Left cardiac atrium (tissue), 4 donors: ENCODE measurements around the gene UGGT2. TPM values are rescaled to one million over a fixed set of nuclear protein-coding genes. Genes with fewer than 3 reads are reported as not detected.
"Not testable (repeated sequence)": the region's sequence is repeated elsewhere in the genome, so short reads cannot be mapped to it uniquely, and the experiment has no call there.

Experiments
- ATAC-seq, 2 donors: fragments of 200-7000 bp; cut with Tn5 transposase; one replicate each; pipeline ENCODE4 v1.9.1; 2020; ENCODE audit warnings: mild to moderate bottlenecking in 2 of 2, moderate library complexity in 2 of 2
- DNase-seq: peaks from one replicate; pipeline ENCODE4 v3.0.0-alpha.2; 2020
- intact Hi-C, 2 donors: fragments of 100-400 bp; cut with DNase I; formaldehyde crosslinking; loops; one replicate each; pipeline versions ENCODE4 v1.14.1 to v1.15.1; 2022 to 2023
- total RNA-seq, 2 donors: library from RNA; stranded (reverse); fragmentation: NEBNext Ultra II Directional; extraction: Animal tissue kit (Norgen Biotek cat#: 25700); gene quantifications; one replicate each; pipeline ENCODE4 v1.2.1, GENCODE V29; 2021
- donor health status: DM: no; HTN: yes; CAD: no.
- donor health status: DM: no; HTN: yes; CAD: no; lungs with severe emphysema.
- donor health status: DM: yes; HTN: yes; CAD: no.
- donor health status: Dilated cardiomyopathy.

UGGT2 gene
- total RNA-seq, 2 donors from 2014 or later: 17.0 to 27.3 TPM

GRCh38 chr13:96065849-96066248, 12.6 kb upstream of the UGGT2 start:
- DNase-seq: no peak
- intact Hi-C loops: no loop called here
- no peak for ATAC-seq

DNA sequence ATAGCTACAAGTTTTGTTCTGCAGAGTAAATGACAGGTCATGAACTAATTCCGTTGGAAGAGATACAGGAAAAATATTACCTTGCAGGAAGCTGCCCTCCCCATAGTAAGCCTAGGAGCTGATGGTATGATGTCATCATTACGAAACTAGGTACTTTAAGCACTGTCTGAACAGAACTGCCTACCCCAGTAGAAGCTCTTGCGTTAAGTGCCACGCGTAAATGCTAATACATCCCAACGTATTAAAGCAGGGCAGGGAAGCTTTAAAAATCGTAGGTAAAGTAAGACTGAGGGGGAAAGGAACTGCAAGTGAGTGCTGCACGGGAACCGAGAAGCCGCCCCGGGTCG, 572 bp downstream of the UGGT2 start:
- ATAC-seq: peak; percentile 49 to 68
- no peak for DNase-seq
- intact Hi-C loops: no loop called here

DNA sequence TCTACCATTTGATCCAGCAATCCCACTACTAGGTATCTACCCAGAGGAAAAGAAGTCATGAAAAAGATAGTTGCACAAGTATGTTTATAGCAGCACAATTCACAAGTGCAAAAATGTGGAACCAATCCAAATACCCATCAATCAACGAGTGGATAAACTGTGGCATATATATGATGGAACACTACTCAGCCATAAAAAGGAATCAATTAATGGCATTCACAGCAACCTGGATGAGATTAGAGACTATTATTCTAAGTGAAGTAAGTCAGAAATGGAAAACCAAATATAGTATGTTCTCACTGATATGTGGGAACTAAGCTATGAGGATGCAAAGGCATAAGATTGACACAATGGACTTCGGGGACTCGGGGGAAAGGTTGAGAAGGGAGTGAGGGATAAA, 1.3 kb downstream of the UGGT2 start:
- intact Hi-C loops: not testable (repeated sequence)

DNA sequence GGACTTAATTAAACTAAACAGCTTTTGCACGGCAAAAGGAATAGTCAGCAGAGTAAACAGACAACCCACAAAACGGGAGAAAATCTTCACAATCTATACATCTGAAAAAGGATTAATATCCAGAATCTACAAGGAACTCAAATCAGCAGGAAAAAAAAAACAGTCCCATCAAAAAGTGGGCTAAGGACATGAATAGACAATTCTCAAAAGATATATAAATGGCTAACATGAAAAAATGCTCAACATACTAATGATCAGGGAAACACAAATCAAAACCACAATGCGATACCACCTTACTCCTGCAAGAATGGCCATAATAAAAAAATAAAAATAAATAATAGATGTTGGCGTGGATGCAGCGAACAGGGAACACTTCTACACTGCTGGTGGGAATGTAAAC, 1.7 kb downstream of the UGGT2 start:
- DNase-seq, ATAC-seq, intact Hi-C loops: not testable (repeated sequence)

More for the DNA sequence above, 1.3 kb downstream of the UGGT2 start:
- not testable (repeated sequence) for ATAC-seq, DNase-seq

- ATAC-seq, intact Hi-C loops, DNase-seq: not testable (repeated sequence)
Measured at GRCh38 chr13:96050955-96051354, 2.2 kb downstream of the UGGT2 start.

GRCh38 chr13:96046449-96047126, 6.6 kb downstream of the UGGT2 start:
- intact Hi-C loops, DNase-seq, ATAC-seq: not testable (repeated sequence)

DNA sequence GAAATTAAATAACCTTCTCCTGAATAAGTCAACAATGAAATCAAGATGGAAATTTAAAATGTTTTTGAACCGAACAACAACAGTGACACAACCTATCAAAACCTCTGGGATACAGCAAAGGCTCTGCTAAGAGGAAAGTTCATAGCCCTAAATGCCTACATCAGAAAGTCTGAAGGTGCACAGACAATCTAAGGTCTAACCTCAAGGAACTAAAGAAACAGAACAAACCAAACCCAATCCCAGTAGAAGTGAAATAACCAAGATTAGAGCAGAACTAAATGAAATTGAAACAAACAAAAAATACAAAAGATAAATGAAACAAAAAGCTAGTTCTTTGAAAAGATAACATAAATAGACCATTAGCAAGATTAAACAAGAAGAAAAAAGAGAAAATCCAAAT, 9.0 kb downstream of the UGGT2 start:
- DNase-seq (no peak), ATAC-seq (no peak)
- intact Hi-C loops: no loop called here

GRCh38 chr13:96041326-96042110, 11.7 kb downstream of the UGGT2 start:
- DNase-seq (no peak), ATAC-seq (no peak)
- intact Hi-C loops: no loop called here

GRCh38 chr13:96036515-96036914, 16.7 kb downstream of the UGGT2 start:
- no peak for DNase-seq
- intact Hi-C loops: no loop called here
- no peak for ATAC-seq

DNA sequence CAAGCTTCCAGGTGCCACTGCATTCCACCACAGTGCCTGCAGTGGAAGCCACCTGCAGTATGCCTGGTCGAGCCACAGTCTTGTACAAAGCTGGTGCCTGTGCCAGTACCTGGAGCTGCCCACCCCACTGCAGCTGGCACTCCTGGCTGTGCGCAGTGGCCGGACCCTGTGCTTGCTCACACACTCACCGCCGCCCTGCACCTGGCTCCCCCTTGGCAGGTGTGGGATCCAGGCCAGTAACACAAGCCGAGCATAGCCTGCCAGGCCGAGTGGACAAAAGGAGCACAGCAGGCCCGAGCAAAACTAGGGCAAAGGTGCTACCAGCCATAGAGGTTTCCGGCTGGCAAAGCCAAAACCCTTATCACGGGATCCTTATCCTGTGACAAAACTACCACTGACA, 18.5 kb downstream of the UGGT2 start:
- intact Hi-C loops: no loop called here
- ATAC-seq (no peak), DNase-seq (no peak)

- ATAC-seq (no peak), DNase-seq (no peak)
- intact Hi-C loops: no loop called here
Measured at GRCh38 chr13:96033220-96034015, 19.8 kb downstream of the UGGT2 start.

- DNase-seq: no peak
- ATAC-seq: no peak
- intact Hi-C loops: no loop called here
Measured at GRCh38 chr13:96032717-96033116, 20.5 kb downstream of the UGGT2 start.

- no peak for ATAC-seq
- no peak for DNase-seq
- intact Hi-C loops: loop anchor here in 1 of 2 donors (10.0 kb wide), 1 partner anchor 926 kb away; no protein-coding TSS in a partner anchor
Measured at GRCh38 chr13:96029002-96029401, 24.2 kb downstream of the UGGT2 start.

- ATAC-seq (no peak), DNase-seq (no peak)
- intact Hi-C loops: loop anchor here in 1 of 2 donors (10.0 kb wide), 1 partner anchor 927 kb away; no protein-coding TSS in a partner anchor
Measured at GRCh38 chr13:96027496-96027895, 25.7 kb downstream of the UGGT2 start.

DNA sequence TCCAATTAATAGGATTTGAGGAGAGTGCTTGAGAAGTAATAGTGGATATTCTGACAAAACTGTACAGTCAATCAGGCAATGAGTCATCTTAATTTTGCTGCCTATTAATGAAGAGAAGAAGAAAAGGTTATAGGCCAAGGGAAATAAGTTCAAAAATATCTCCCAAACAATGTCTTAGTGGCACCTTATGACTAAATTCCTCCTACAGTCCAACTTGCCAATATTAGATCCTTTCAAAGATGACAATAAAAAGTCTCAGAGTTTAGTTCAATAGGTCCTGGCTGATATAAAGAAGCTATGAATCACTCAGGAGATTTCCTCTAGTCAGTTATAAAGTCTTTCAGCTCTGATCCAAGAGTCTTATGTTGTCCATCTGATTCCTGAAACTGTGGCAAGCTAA, 27.9 kb downstream of the UGGT2 start:
- intact Hi-C loops: loop anchor here in 1 of 2 donors (10.0 kb wide), 1 partner anchor 930 kb away; no protein-coding TSS in a partner anchor
- no peak for ATAC-seq

GRCh38 chr13:96020931-96021330, 32.3 kb downstream of the UGGT2 start:
- ATAC-seq (no peak), DNase-seq (no peak)
- intact Hi-C loops: loop anchor here (2.0 to 10.0 kb wide), 3 partner anchors 796 to 938 kb away; no protein-coding TSS in a partner anchor

More for the DNA sequence above, 27.9 kb downstream of the UGGT2 start:
- DNase-seq: no peak

DNA sequence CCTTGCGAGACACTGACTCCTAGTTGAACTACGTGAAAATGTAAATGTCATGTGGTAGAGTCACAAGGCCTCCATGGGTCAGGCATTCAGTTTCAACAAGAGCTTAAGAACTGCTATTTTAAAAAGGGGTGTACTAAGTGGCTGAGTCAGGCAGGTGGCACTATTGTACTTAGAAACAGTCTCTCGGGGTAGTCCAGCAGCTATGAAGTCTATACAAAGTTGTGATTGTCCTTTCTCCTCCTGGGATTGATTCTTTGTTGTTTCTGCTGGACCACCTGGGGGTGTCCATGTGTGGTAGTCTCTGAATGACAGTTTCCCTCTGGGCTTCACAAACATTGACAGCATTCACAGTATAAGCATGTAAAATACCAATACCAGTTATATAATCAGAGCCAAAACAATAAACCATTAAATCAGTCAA, 33.0 kb downstream of the UGGT2 start:
- ATAC-seq (peak; percentile 71 to 74), DNase-seq (no peak)
- intact Hi-C loops: loop anchor here (2.0 to 10.0 kb wide), 3 partner anchors 797 to 939 kb away; no protein-coding TSS in a partner anchor

GRCh38 chr13:96018135-96018534, 35.1 kb downstream of the UGGT2 start:
- no peak for ATAC-seq
- no peak for DNase-seq

DNA sequence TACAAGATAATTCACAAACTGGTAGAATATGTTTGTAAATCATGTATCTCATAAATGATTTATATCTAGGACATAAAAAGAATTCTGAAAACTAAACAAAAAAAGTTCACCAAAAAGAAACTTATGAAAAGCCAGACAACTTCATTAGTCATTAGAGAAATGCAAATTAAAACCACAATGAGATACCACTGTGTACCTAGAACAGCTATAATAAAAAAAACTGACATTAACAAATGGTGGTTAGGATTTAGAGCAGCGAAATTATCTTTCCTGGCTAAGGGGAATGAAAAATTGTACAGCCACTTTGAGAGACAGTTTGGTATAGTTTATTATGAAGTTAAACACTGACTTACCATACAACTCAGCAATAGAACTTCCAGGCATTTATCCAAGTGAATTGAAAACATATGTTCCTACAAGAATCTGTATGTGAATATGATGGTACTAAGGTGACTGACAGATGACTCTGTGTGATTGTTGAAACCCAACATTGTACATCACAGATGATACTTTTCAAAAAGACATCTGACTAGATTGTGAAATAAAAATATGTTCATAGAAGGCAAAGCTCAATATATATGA, 41.8 kb downstream of the UGGT2 start:
- intact Hi-C loops: no loop called here
- no peak for ATAC-seq
- DNase-seq: no peak

More at GRCh38 chr13:96018135-96018534, 35.1 kb downstream of the UGGT2 start:
- intact Hi-C loops: no loop called here
